Measurements from ENCODE around the gene FHL3. TPM values are rescaled to one million over a fixed set of nuclear protein-coding genes. Genes with fewer than 3 reads are reported as not detected.

The FHL3 gene
- total RNA-seq, 4 donors from 2014 or later, result 7.5 to 13.8 (median 10.4) TPM

- intact Hi-C loops (cut with DNase I), result no loop called here
- no peak overlapping the region for H3K27ac ChIP-seq
- 83 to 89% methylated on average over 11 of the region's 11 CpGs for WGBS, 2 donors
- H3K4me1 ChIP-seq, result peaks cover 5 to 7% of the 10 kb centered on the region in 2 donors
- no peaks in the 10 kb centered on the region for H3K27me3 ChIP-seq
- DNase-seq, result no peak
- TF ChIP-seq POLR2A (IDR thresholded peaks at IDR 0.05), result no peak
- H3K9me3 ChIP-seq, result no peaks in the 10 kb centered on the region
- no peaks in the 10 kb centered on the region for H3K36me3 ChIP-seq
- no peak overlapping the region for H3K4me3 ChIP-seq (replicated peaks in 1 of 3)
Observed at GRCh38 chr1:37951041-37951782, 54.1 kb downstream of the FHL3 start.

GRCh38 chr1:37949524-37950152, 55.7 kb downstream of the FHL3 start:
- Histone ChIP-seq H3K4me1 (peaks cover 5 to 17% of the 10 kb centered on the region in 2 donors), H3K9me3 (no peaks in the 10 kb centered on the region), H3K4me3 (replicated peaks in 1 of 3) (no peak overlapping the region), H3K27ac (no peak overlapping the region), H3K27me3 (no peaks in the 10 kb centered on the region), H3K36me3 (no peaks in the 10 kb centered on the region)
- DNase-seq, result no peak
- intact Hi-C loops (cut with DNase I), result no loop called here
- TF ChIP-seq CTCF (IDR thresholded peaks at IDR 0.05) (no peak), POLR2A (IDR thresholded peaks at IDR 0.05) (no peak)
- 48 to 67% methylated on average over 3 to 5 of the region's 6 CpGs for WGBS, 2 donors

GRCh38 chr1:37948841-37949240, 56.5 kb downstream of the FHL3 start:
- Histone ChIP-seq H3K27ac (no peak overlapping the region), H3K4me3 (replicated peaks in 1 of 3) (no peak overlapping the region), H3K4me1 (peaks cover 5 to 17% of the 10 kb centered on the region in 2 donors), H3K27me3 (no peaks in the 10 kb centered on the region), H3K36me3 (peaks cover 0 to under 1% of the 10 kb centered on the region in 2 donors), H3K9me3 (no peaks in the 10 kb centered on the region)
- no peak for TF ChIP-seq CTCF (IDR thresholded peaks at IDR 0.05)
- intact Hi-C loops (cut with DNase I), result no loop called here
- no peak for DNase-seq

GRCh38 chr1:37948166-37948565, 57.1 kb downstream of the FHL3 start:
- intact Hi-C loops (cut with DNase I), result no loop called here
- no peak overlapping the region for H3K27ac ChIP-seq
- 49 to 55% methylated on average over 2 of the region's 2 CpGs for WGBS, 2 donors

GRCh38 chr1:37947364-37947763, 58.0 kb downstream of the FHL3 start:
- Histone ChIP-seq H3K4me1 (peaks cover 5 to 17% of the 10 kb centered on the region in 2 donors), H3K27ac (peak overlapping the region; percentile 59 to 73 (median 67)), H3K36me3 (peaks cover 4 to 9% of the 10 kb centered on the region in 2 donors), H3K9me3 (no peaks in the 10 kb centered on the region), H3K4me3 (replicated peaks in 1 of 3) (peak overlapping the region in 1 of 3 donors; percentile 55), H3K27me3 (no peaks in the 10 kb centered on the region)
- 65 to 68% methylated on average over 6 of the region's 6 CpGs for WGBS, 2 donors
- intact Hi-C loops (cut with DNase I), result no loop called here
- no peak for DNase-seq
- TF ChIP-seq CTCF (IDR thresholded peaks at IDR 0.05) (no peak), POLR2A (IDR thresholded peaks at IDR 0.05) (no peak)

More at GRCh38 chr1:37948166-37948565, 57.1 kb downstream of the FHL3 start:
- Histone ChIP-seq H3K4me1 (peaks cover 5 to 17% of the 10 kb centered on the region in 2 donors), H3K4me3 (replicated peaks in 1 of 3) (no peak overlapping the region), H3K27me3 (no peaks in the 10 kb centered on the region), H3K9me3 (no peaks in the 10 kb centered on the region), H3K36me3 (peaks cover 0 to 7% of the 10 kb centered on the region in 2 donors)
- TF ChIP-seq CTCF (IDR thresholded peaks at IDR 0.05), result no peak
- no peak for TF ChIP-seq POLR2A (IDR thresholded peaks at IDR 0.05)
- no peak for DNase-seq

Small RNAs within 50 kb of the gene (small RNA-seq; reads per million reads assigned to genes)
- not detected for gene RF00017
- not detected for gene RNU6-510P

Other genes starting within 250 kb of the FHL3 start
- under 1 TPM in 3 of 4 donors, not detected in 1; 0.11 to 0.54 (median 0.54) TPM for gene EPHA10, start 240.4 kb downstream of the FHL3 start, total RNA-seq
- 1 to 10 TPM; 2.6 to 4.3 (median 3.5) TPM for gene MANEAL, start 211.7 kb downstream of the FHL3 start, total RNA-seq
- 100 to 1,000 TPM in 1 of 4 donors, 10 to 100 TPM in 3; 35.4 to 164 (median 69.9) TPM for gene C1orf122, start 197.7 kb downstream of the FHL3 start, total RNA-seq
- gene YRDC, start 197.3 kb downstream of the FHL3 start, total RNA-seq, result 10 to 100 TPM in 2 of 4 donors, 1 to 10 TPM in 2; 7.1 to 15.6 (median 10.9) TPM
- 1 to 10 TPM; 4.0 to 6.9 (median 5.7) TPM for gene MTF1, start 145.9 kb downstream of the FHL3 start, total RNA-seq
- gene INPP5B, start 58.5 kb downstream of the FHL3 start, total RNA-seq, result 10 to 100 TPM; 24.7 to 42.5 (median 30.8) TPM
- 10 to 100 TPM; 42.1 to 77.0 (median 46.6) TPM for gene SF3A3, start 15.5 kb downstream of the FHL3 start, total RNA-seq
- gene UTP11, start 7.2 kb upstream of the FHL3 start, total RNA-seq, result 10 to 100 TPM; 36.1 to 43.9 (median 39.4) TPM
- not detected for gene POU3F1, start 41.3 kb upstream of the FHL3 start, total RNA-seq